HepG2 (cell line): Measurements from ENCODE around the gene DUSP5. TPM values are rescaled to one million over a fixed set of nuclear protein-coding genes. Genes with fewer than 3 reads are reported as not detected.

Experiments
- ATAC-seq: fragments of 200-7000 bp; cut with Tn5 transposase; 3 replicates; pipeline ENCODE4 v1.9.1; 2020; ENCODE audit warnings: mild to moderate bottlenecking, moderate library complexity
- BruUV-seq: library from RNA; stranded (reverse); fragments of 400-500 nt; replicated peaks from 2 replicates; lab custom pipeline; 2021; lab: Mats Ljungman, UMichigan
- CTCF ChIA-PET: fragments of 300-600 bp; formaldehyde crosslinking; extraction: SDS; loops from one replicate; lab custom pipeline; 2021; ENCODE audit warnings: low total read pairs, inconsistent platforms, low intra/inter-chr PET ratio; lab: Yijun Ruan, JAX
- POLR2A ChIA-PET: fragments of 350-600 bp; sonication (Branson Sonifier 250); formaldehyde crosslinking; loops from one replicate; lab custom pipeline; 2020; ENCODE audit warnings: antibody characterized with exemption, inconsistent platforms; lab: Yijun Ruan, JAX
- DNase-seq: peaks from one replicate; pipeline ENCODE4 v3.0.0-alpha.2; 2015; ENCODE audit warnings: low spot score
- FAIRE-seq: peaks from 3 replicates; lab custom pipeline; 2011; peaks lifted over from hg19 to GRCh38; lab: Jason Lieb, UNC
- H2AFZ ChIP-seq: one replicate; pipeline ENCODE4 v1.6.1; 2011; ENCODE audit warnings: low read length, inconsistent platforms
- H3K27ac ChIP-seq: fragments of 300-600 bp; 3 replicates; pipeline ENCODE4 v1.8.0; 2011; ENCODE audit warnings: mixed run types, mild to moderate bottlenecking, mixed read lengths, low read length, inconsistent platforms; ENCODE audit not compliant: insufficient read depth; ENCODE audit errors: extremely low read length
- H3K27me3 ChIP-seq, 2 experiments: fragments of 200-600 bp in 1 of 2; 2 replicates in 1 of 2; 3 replicates in 1 of 2; pipeline versions ENCODE4 v1.6.0 to v1.8.0; 2011; ENCODE audit warnings: low read length in 2 of 2, mild to moderate bottlenecking in 2 of 2, moderate library complexity in 2 of 2, inconsistent platforms in 1 of 2; ENCODE audit not compliant: insufficient read depth in 2 of 2, control insufficient read depth in 1 of 2
- H3K36me3 ChIP-seq, 2 experiments: fragments of 200-600 bp in 1 of 2; replicated peaks in 1 of 2; 2 replicates in 1 of 2; 3 replicates in 1 of 2; pipeline versions ENCODE4 v1.5.1 to v1.8.0; 2011; ENCODE audit warnings: low read length in 2 of 2, inconsistent platforms in 1 of 2; ENCODE audit not compliant: insufficient read depth in 2 of 2, control insufficient read depth in 1 of 2
- H3K4me1 ChIP-seq: 2 replicates; pipeline ENCODE4 v1.5.1; 2012; ENCODE audit warnings: low read length, inconsistent platforms; ENCODE audit not compliant: insufficient read depth
- H3K4me2 ChIP-seq: 2 replicates; pipeline ENCODE4 v1.6.0; 2011; ENCODE audit warnings: low read depth, low read length, inconsistent platforms
- H3K4me3 ChIP-seq, 3 experiments: fragments of 200-600 bp in 1 of 3; sonication (generic), shearing (Covaris generic) in 1 of 3; replicated peaks in 1 of 3; 2 replicates each; pipeline ENCODE4 v1.5.1; 2011 to 2016; ENCODE audit warnings: low read length in 3 of 3, inconsistent platforms in 2 of 3, low read depth in 2 of 3, mild to moderate bottlenecking in 2 of 3, control low read depth in 1 of 3, mixed read lengths in 1 of 3; ENCODE audit not compliant: insufficient read depth in 1 of 3
- H3K79me2 ChIP-seq: one replicate; pipeline ENCODE4 v1.6.1; 2011; ENCODE audit warnings: low read length, inconsistent platforms; ENCODE audit not compliant: insufficient read depth
- H3K9ac ChIP-seq: 2 replicates; pipeline ENCODE4 v1.6.0; 2011; ENCODE audit warnings: mild to moderate bottlenecking, low read depth, low read length, inconsistent platforms; ENCODE audit not compliant: insufficient read depth
- H3K9me3 ChIP-seq: 2 replicates; pipeline ENCODE4 v1.5.1; 2012; ENCODE audit warnings: mild to moderate bottlenecking, low read length
- H4K20me1 ChIP-seq: 2 replicates; pipeline ENCODE4 v1.6.0; 2011; ENCODE audit warnings: inconsistent platforms, mild to moderate bottlenecking, low read length, moderate library complexity; ENCODE audit not compliant: insufficient read depth
- E2F5 ChIP-seq: sonication (generic); formaldehyde crosslinking; conservative IDR thresholded peaks from 2 replicates; pipeline ENCODE4 v1.4.0; 2020; ENCODE audit warnings: missing genetic modification reagents
- MEIS2 ChIP-seq: sonication (generic); formaldehyde crosslinking; IDR thresholded peaks from 2 replicates; pipeline ENCODE4 v1.9.0; 2021; ENCODE audit warnings: mild to moderate bottlenecking, missing genetic modification reagents
- SPEN ChIP-seq: sonication (generic); formaldehyde crosslinking; IDR thresholded peaks from 2 replicates; pipeline ENCODE4 v1.5.1; 2020; ENCODE audit warnings: low read depth, mild to moderate bottlenecking, missing genetic modification reagents
- ZNF576 ChIP-seq: sonication (generic); formaldehyde crosslinking; IDR thresholded peaks from 2 replicates; pipeline ENCODE4 v1.4.0; 2020; ENCODE audit warnings: mild to moderate bottlenecking, missing genetic modification reagents
- WGBS: methylation state at CpG from one replicate; pipeline ENCODE4 v1.1.6; 2017; ENCODE audit warnings: low lambda C conversion rate; 5-methylcytosine and 5-hydroxymethylcytosine counted together
- in situ Hi-C: cut with HindIII; loops from 2 replicates; pipeline ENCODE4 v1.10.0; 2017; ENCODE audit warnings: low pct_unique_long_range_greater_than_20kb; ENCODE audit not compliant: extremely low pct_ligation_motif_present
- intact Hi-C: fragments of 100-400 bp; cut with micrococcal nuclease; formaldehyde crosslinking; loops from one replicate; pipeline ENCODE4 v1.10.0; 2022; ENCODE audit not compliant: unreplicated experiment
- polyA plus RNA-seq, 8 experiments: library from polyadenylated mRNA; depleted of rRNA in 3 of 8; stranded (reverse) in 7 of 8; unstranded in 1 of 8; fragments of >200 nt; fragmentation: Illumina TruSeq in 4 of 8; extraction: Trizol in 4 of 8; gene quantifications; 2 replicates each; pipeline versions ENCODE4 v1.2.1 to v1.2.3, GENCODE V29; 2011 to 2016; ENCODE audit warnings: low read depth in 4 of 8, missing spikeins in 1 of 8, mixed read lengths in 1 of 8; ENCODE audit not compliant: insufficient read depth in 1 of 8
- total RNA-seq, 5 experiments: library from RNA; depleted of rRNA; stranded (reverse); fragments of >200 nt; fragmentation: Illumina TruSeq; extraction: Trizol; gene quantifications; 2 replicates each; pipeline ENCODE4 v1.2.3, GENCODE V29; 2016; ENCODE audit warnings: low read depth in 1 of 5

DUSP5 gene
- total and polyA plus RNA-seq, 2 of the 13 experiments (the other 11 are each of a cell fraction or from before 2014, with no cell fraction given): 1.4 to 3.7 TPM

GRCh38 chr10:110510086-110510485 lies 12.4 kb downstream of the DUSP5 start (continued):
- TF ChIP-seq E2F5 (CRISPR knock-in tag): no peak

- intact Hi-C loops (no loop called here), in situ Hi-C loops (no loop called here)
- Histone ChIP-seq H3K4me1 (peaks cover 15% of the 10 kb centered on the region), H3K9ac (no peak overlapping the region), H3K36me3 (peaks cover 0 to 1% of the 10 kb centered on the region in 2 experiments; a peak in 1 of 5 replicates), H3K4me3 (no peak overlapping the region), H3K9me3 (no peaks in the 10 kb centered on the region), H4K20me1 (no peaks in the 10 kb centered on the region), H3K27me3 (no peaks in the 10 kb centered on the region), H3K4me2 (no peak overlapping the region), H3K27ac (no peak overlapping the region), H2AFZ (no peak overlapping the region), H3K79me2 (no peaks in the 10 kb centered on the region)
- POLR2A ChIA-PET: no interaction called here
- CTCF ChIA-PET: no interaction called here
- no TSS peak for BruUV-seq
- ATAC-seq (no peak), DNase-seq (no peak), FAIRE-seq (no peak)
- TF ChIP-seq ZNF576 (CRISPR knock-in tag): no peak
- TF ChIP-seq MEIS2 (CRISPR knock-in tag): no peak
- no peak for TF ChIP-seq SPEN (CRISPR knock-in tag)
- 96% methylated on average over 3 of the region's 3 CpGs for WGBS
These were observed 13.0 kb downstream of the DUSP5 start for GRCh38 chr10:110510730-110511129.
